IMR-90 (cell line): Measurements from ENCODE around the gene MAD2L2. TPM values are rescaled to one million over a fixed set of nuclear protein-coding genes. Genes with fewer than 3 reads are reported as not detected.

ENCODE experiments used
- ATAC-seq: fragments of 200-7000 bp; cut with Tn5 transposase; 2 replicates; pipeline ENCODE4 v1.9.1; 2020; ENCODE audit warnings: low read depth, mild to moderate bottlenecking, moderate library complexity
- BruUV-seq: library from RNA; stranded (reverse); fragments of 400-500 nt; replicated peaks from 2 replicates; lab custom pipeline; 2021; lab: Mats Ljungman, UMichigan
- CTCF ChIA-PET: fragments of 300-600 bp; formaldehyde crosslinking; extraction: SDS; loops from one replicate; lab custom pipeline; 2021; ENCODE audit warnings: antibody characterized with exemption; lab: Yijun Ruan, JAX
- POLR2A ChIA-PET: fragments of 300-600 bp; sonication (Branson Sonifier 250); formaldehyde crosslinking; loops from one replicate; lab custom pipeline; 2022; ENCODE audit warnings: antibody characterized with exemption; ENCODE audit not compliant: unreplicated experiment; lab: Charles Lee
- DNase-seq: peaks from one replicate; pipeline ENCODE4 v3.0.0; 2013
- H2AFZ ChIP-seq: replicated peaks from 2 replicates; pipeline ENCODE3; 2013; ENCODE audit warnings: low read length, mild to moderate bottlenecking; ENCODE audit not compliant: poor library complexity
- H2AK5ac ChIP-seq: 2 replicates; pipeline ENCODE4 v1.6.1; 2013; ENCODE audit warnings: low read depth, low read length, inconsistent platforms
- H2AK9ac ChIP-seq: replicated peaks from 2 replicates; pipeline ENCODE3; 2013; ENCODE audit warnings: mild to moderate bottlenecking, low read depth, low read length, moderate library complexity; ENCODE audit not compliant: poor library complexity
- H2BK120ac ChIP-seq: 2 replicates; pipeline ENCODE4 v1.6.1; 2013; ENCODE audit warnings: low read depth, low read length, inconsistent platforms
- H2BK15ac ChIP-seq: 3 replicates; pipeline ENCODE4 v1.6.1; 2013; ENCODE audit warnings: low read depth, low read length, inconsistent platforms
- H2BK20ac ChIP-seq: 2 replicates; pipeline ENCODE4 v1.6.1; 2013; ENCODE audit warnings: low read depth, mild to moderate bottlenecking, inconsistent platforms, low read length, moderate library complexity
- H2BK5ac ChIP-seq: 2 replicates; pipeline ENCODE4 v1.6.1; 2013; ENCODE audit warnings: mild to moderate bottlenecking, low read depth, low read length, inconsistent platforms; ENCODE audit not compliant: poor library complexity, severe bottlenecking
- H3K14ac ChIP-seq: replicated peaks from 2 replicates; pipeline ENCODE4 v1.6.1; 2013; ENCODE audit warnings: low read depth, low read length, inconsistent platforms
- H3K18ac ChIP-seq: 2 replicates; pipeline ENCODE4 v1.6.1; 2013; ENCODE audit warnings: low read depth, low read length, control low read depth
- H3K23ac ChIP-seq: 2 replicates; pipeline ENCODE4 v1.6.1; 2013; ENCODE audit warnings: low read depth, low read length, inconsistent platforms
- H3K27ac ChIP-seq: 2 replicates; pipeline ENCODE4 v1.5.1; 2013; ENCODE audit warnings: mild to moderate bottlenecking, control low read depth, low read length; ENCODE audit not compliant: insufficient read depth
- H3K27me3 ChIP-seq: 2 replicates; pipeline ENCODE4 v1.6.1; 2013; ENCODE audit warnings: low read length; ENCODE audit not compliant: control insufficient read depth, insufficient read depth
- H3K36me3 ChIP-seq: 2 replicates; pipeline ENCODE4 v1.6.1; 2013; ENCODE audit warnings: low read length, mixed read lengths; ENCODE audit not compliant: control insufficient read depth, insufficient read depth
- H3K4ac ChIP-seq: 2 replicates; pipeline ENCODE4 v1.6.1; 2013; ENCODE audit warnings: low read depth, low read length, inconsistent platforms
- H3K4me1 ChIP-seq: 2 replicates; pipeline ENCODE4 v1.6.1; 2013; ENCODE audit warnings: low read length, mixed read lengths; ENCODE audit not compliant: control insufficient read depth, insufficient read depth
- H3K4me2 ChIP-seq: 2 replicates; pipeline ENCODE4 v1.6.1; 2013; ENCODE audit warnings: low read depth, mild to moderate bottlenecking, control low read depth, low read length, moderate library complexity
- H3K4me3 ChIP-seq: 2 replicates; pipeline ENCODE4 v1.5.1; 2013; ENCODE audit warnings: low read depth, mild to moderate bottlenecking, control low read depth, low read length, moderate library complexity; ENCODE audit not compliant: insufficient read depth
- H3K56ac ChIP-seq: 2 replicates; pipeline ENCODE4 v1.6.1; 2013; ENCODE audit warnings: low read length, inconsistent platforms; ENCODE audit not compliant: insufficient read depth; ENCODE audit errors: extremely low read depth
- H3K79me1 ChIP-seq, 2 experiments: 2 replicates each; pipeline ENCODE4 v1.6.1; 2013; ENCODE audit warnings: low read length in 2 of 2, inconsistent platforms in 1 of 2, low read depth in 1 of 2
- H3K9ac ChIP-seq: 2 replicates; pipeline ENCODE4 v1.6.1; 2013; ENCODE audit warnings: low read depth, low read length, control low read depth
- H3K9me1 ChIP-seq: 2 replicates; pipeline ENCODE4 v1.6.1; 2013; ENCODE audit warnings: low read length, inconsistent platforms; ENCODE audit not compliant: insufficient read depth
- H3K9me3 ChIP-seq: 2 replicates; pipeline ENCODE4 v1.6.1; 2013; ENCODE audit warnings: low read length; ENCODE audit not compliant: control insufficient read depth, insufficient read depth
- H4K20me1 ChIP-seq: 2 replicates; pipeline ENCODE4 v1.6.1; 2013; ENCODE audit warnings: low read length, inconsistent platforms; ENCODE audit not compliant: insufficient read depth
- H4K5ac ChIP-seq: 2 replicates; pipeline ENCODE4 v1.6.1; 2013; ENCODE audit warnings: mild to moderate bottlenecking, low read depth, low read length, control low read depth
- H4K8ac ChIP-seq, 2 experiments: 2 replicates each; pipeline ENCODE4 v1.6.1; 2013; ENCODE audit warnings: low read depth in 2 of 2, low read length in 2 of 2, control low read depth in 1 of 2, inconsistent platforms in 1 of 2
- H4K91ac ChIP-seq: 2 replicates; pipeline ENCODE4 v1.6.1; 2013; ENCODE audit warnings: low read depth, low read length, inconsistent platforms; ENCODE audit not compliant: insufficient read depth
- BHLHE40 ChIP-seq: fragments of 150-350 bp; IDR thresholded peaks from 2 replicates; pipeline ENCODE4 v1.6.1; 2016; ENCODE audit warnings: mild to moderate bottlenecking, low read depth, low read length
- CEBPB ChIP-seq: IDR thresholded peaks from 2 replicates; pipeline ENCODE4 v1.6.1; 2012; ENCODE audit warnings: low read depth, low read length, improper control_type of control experiment
- CHD1 ChIP-seq: IDR thresholded peaks from 2 replicates; pipeline ENCODE4 v1.6.1; 2012; ENCODE audit warnings: low read depth, low read length, improper control_type of control experiment
- CTCF ChIP-seq: conservative IDR thresholded peaks from 2 replicates; pipeline ENCODE4 v1.5.1; 2012; ENCODE audit warnings: mild to moderate bottlenecking, low read depth, low read length, improper control_type of control experiment
- FOS ChIP-seq: fragments of 150-350 bp; IDR thresholded peaks from 2 replicates; pipeline ENCODE4 v1.6.1; 2016; ENCODE audit warnings: low read depth, low read length
- MAFK ChIP-seq: IDR thresholded peaks from 2 replicates; pipeline ENCODE4 v1.6.1; 2012; ENCODE audit warnings: low read depth, low read length, improper control_type of control experiment
- MAZ ChIP-seq: IDR thresholded peaks from 2 replicates; pipeline ENCODE4 v1.6.1; 2012; ENCODE audit warnings: low read depth, mild to moderate bottlenecking, low read length, improper control_type of control experiment, moderate library complexity, borderline replicate concordance
- MXI1 ChIP-seq: IDR thresholded peaks from 2 replicates; pipeline ENCODE4 v1.6.1; 2012; ENCODE audit warnings: low read depth, mild to moderate bottlenecking, low read length, moderate library complexity, borderline replicate concordance
- NFE2L2 ChIP-seq: fragments of 150-350 bp; IDR thresholded peaks from 2 replicates; pipeline ENCODE4 v1.6.1; 2016; ENCODE audit warnings: low read depth, mild to moderate bottlenecking, low read length
- POLR2A ChIP-seq: IDR thresholded peaks from 2 replicates; pipeline ENCODE4 v1.6.1; 2012; ENCODE audit warnings: mild to moderate bottlenecking, low read depth, low read length
- RAD21 ChIP-seq: IDR thresholded peaks from 2 replicates; pipeline ENCODE4 v1.6.1; 2012; ENCODE audit warnings: low read length, improper control_type of control experiment
- RCOR1 ChIP-seq: IDR thresholded peaks from 2 replicates; pipeline ENCODE4 v1.6.1; 2012; ENCODE audit warnings: mild to moderate bottlenecking, low read length, improper control_type of control experiment; ENCODE audit not compliant: insufficient replicate concordance
- RFX5 ChIP-seq: IDR thresholded peaks from 2 replicates; pipeline ENCODE4 v1.8.0; 2012; ENCODE audit warnings: low read depth, mild to moderate bottlenecking, low read length, moderate library complexity
- SMC3 ChIP-seq: fragments of 150-350 bp; IDR thresholded peaks from 2 replicates; pipeline ENCODE4 v1.6.1; 2016; ENCODE audit warnings: low read depth, mild to moderate bottlenecking, antibody characterized with exemption, low read length, moderate library complexity
- WGBS, 2 experiments: methylation state at CpG; one replicate each; pipeline versions ENCODE4 v1.1.5 to v1.1.7; 2013; ENCODE audit warnings: missing lambda C conversion rate in 2 of 2; ENCODE audit not compliant: insufficient read length in 1 of 2; ENCODE audit errors: extremely low coverage in 2 of 2; 5-methylcytosine and 5-hydroxymethylcytosine counted together
- dilution Hi-C: fragments of 300-500 bp; cut with HindIII; formaldehyde crosslinking; loops from one replicate; pipeline ENCODE4 v1.14.3; 2018; ENCODE audit warnings: low sequenced_read_pairs; ENCODE audit not compliant: unreplicated experiment
- in situ Hi-C: fragments of 300-500 bp; cut with MboI; formaldehyde crosslinking; loops from 3 replicates; pipeline ENCODE4 v1.14.3; 2019; ENCODE audit warnings: low sequenced_read_pairs, inconsistent platforms, mixed read lengths
- intact Hi-C: fragments of 100-400 bp; cut with micrococcal nuclease; formaldehyde crosslinking; loops from 2 replicates; pipeline ENCODE4 v1.10.0; 2022
- polyA plus RNA-seq, 3 experiments: library from polyadenylated mRNA; depleted of rRNA; stranded (reverse); fragments of >200 nt; gene quantifications; 2 replicates each; pipeline ENCODE4 v1.2.3, GENCODE V29; 2012; ENCODE audit warnings: low replicate concordance in 1 of 3
- total RNA-seq: library from RNA; depleted of rRNA; stranded (reverse); fragments of >200 nt; gene quantifications from 2 replicates; pipeline ENCODE4 v1.2.3, GENCODE V29; 2012
- TF ChIP-seq, protein P1 (sequence below): fragments of 150-350 bp; IDR thresholded peaks from 2 replicates; pipeline ENCODE4 v1.6.1; 2017; ENCODE audit warnings: mild to moderate bottlenecking, antibody characterized with exemption, low read length, low read depth
- TF ChIP-seq, protein P2 (sequence below): fragments of 150-350 bp; IDR thresholded peaks from 2 replicates; pipeline ENCODE4 v1.6.1; 2016; ENCODE audit warnings: low read depth, mild to moderate bottlenecking, low read length, moderate library complexity, borderline replicate concordance

Gene MAD2L2
- total and polyA plus RNA-seq, 2 of the 4 experiments (the other 2 are of a cell fraction), result 44.6 to 70.9 TPM

DNA sequence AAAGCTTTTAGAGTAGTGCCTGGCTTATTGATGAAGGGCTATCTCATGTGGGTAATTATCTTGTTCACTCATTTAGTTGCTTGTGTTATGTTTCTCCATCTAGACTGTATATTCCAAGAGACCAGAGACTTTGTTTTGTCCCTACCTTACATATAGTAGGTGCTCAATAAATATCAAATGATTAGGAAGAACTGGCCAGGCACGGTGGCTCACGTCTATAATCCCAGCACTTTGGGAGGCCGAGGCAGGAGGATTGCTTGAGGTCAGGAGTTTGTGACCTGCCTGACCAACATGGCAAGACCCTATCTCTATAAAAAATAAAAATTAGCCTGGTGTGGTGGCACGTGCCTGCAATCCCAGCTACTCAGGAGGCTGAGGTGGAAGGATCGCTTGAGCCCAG lies 35.7 kb downstream of the MAD2L2 start:
- no peak overlapping the region for H3K14ac ChIP-seq
- no peak overlapping the region for H2AK5ac ChIP-seq
- H3K9me3 ChIP-seq, result no peaks in the 10 kb centered on the region
- DNase-seq (no peak), ATAC-seq (no peak)
- no peak for TF ChIP-seq RCOR1
- no peak for TF ChIP-seq CTCF
- no peak for TF ChIP-seq POLR2A
- no peak for TF ChIP-seq NFE2L2
- no peak for TF ChIP-seq RFX5
- TF ChIP-seq CEBPB, result no peak
- TF ChIP-seq MAFK, result no peak
- TF ChIP-seq MXI1, result no peak
- no peak for TF ChIP-seq SMC3
- TF ChIP-seq BHLHE40, result no peak
- TF ChIP-seq, protein P1, sequence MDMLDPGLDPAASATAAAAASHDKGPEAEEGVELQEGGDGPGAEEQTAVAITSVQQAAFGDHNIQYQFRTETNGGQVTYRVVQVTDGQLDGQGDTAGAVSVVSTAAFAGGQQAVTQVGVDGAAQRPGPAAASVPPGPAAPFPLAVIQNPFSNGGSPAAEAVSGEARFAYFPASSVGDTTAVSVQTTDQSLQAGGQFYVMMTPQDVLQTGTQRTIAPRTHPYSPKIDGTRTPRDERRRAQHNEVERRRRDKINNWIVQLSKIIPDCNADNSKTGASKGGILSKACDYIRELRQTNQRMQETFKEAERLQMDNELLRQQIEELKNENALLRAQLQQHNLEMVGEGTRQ, result no peak
- no peak for TF ChIP-seq FOS
- TF ChIP-seq MAZ, result no peak
- TF ChIP-seq CHD1, result no peak
- no peak for TF ChIP-seq RAD21
- TF ChIP-seq, protein P2, sequence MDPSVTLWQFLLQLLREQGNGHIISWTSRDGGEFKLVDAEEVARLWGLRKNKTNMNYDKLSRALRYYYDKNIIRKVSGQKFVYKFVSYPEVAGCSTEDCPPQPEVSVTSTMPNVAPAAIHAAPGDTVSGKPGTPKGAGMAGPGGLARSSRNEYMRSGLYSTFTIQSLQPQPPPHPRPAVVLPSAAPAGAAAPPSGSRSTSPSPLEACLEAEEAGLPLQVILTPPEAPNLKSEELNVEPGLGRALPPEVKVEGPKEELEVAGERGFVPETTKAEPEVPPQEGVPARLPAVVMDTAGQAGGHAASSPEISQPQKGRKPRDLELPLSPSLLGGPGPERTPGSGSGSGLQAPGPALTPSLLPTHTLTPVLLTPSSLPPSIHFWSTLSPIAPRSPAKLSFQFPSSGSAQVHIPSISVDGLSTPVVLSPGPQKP, result no peak
- no peak overlapping the region for H3K27ac ChIP-seq
- no peak overlapping the region for H3K18ac ChIP-seq
- no peak overlapping the region for H2AFZ ChIP-seq
- ChIA-PET POLR2A (no interaction called here), CTCF (interaction anchor here (0.5 to 1.3 kb wide), 7 partner anchors 9 to 607 kb away, joined by 3 to 11 read pairs (median 4); partner anchors contain the start of genes FBXO2 and FBXO44)
- no peak overlapping the region for H3K9ac ChIP-seq
- no peak overlapping the region for H3K4ac ChIP-seq
- H3K79me1 ChIP-seq, result no peaks in the 10 kb centered on the region
- no peak overlapping the region for H2AK9ac ChIP-seq
- no peak overlapping the region for H2BK120ac ChIP-seq
- no peaks in the 10 kb centered on the region for H3K36me3 ChIP-seq
- intact Hi-C loops, result loop anchor here (1.0 kb wide), 1 partner anchor 608 kb away; no protein-coding TSS in a partner anchor
- H3K4me3 ChIP-seq, result no peak overlapping the region
- no peak overlapping the region for H4K5ac ChIP-seq
- BruUV-seq, result no TSS peak
- dilution Hi-C loops, result no loop called here
- WGBS, 2 experiments, result no CpG with 5 or more reads among the region's 5 CpGs
- in situ Hi-C loops, result loop anchor here (10.0 kb wide), 1 partner anchor 610 kb away; no protein-coding TSS in a partner anchor
- no peak overlapping the region for H4K8ac ChIP-seq
- H2BK15ac ChIP-seq, result no peak overlapping the region
- no peak overlapping the region for H2BK5ac ChIP-seq
- H3K4me2 ChIP-seq, result no peak overlapping the region
- H3K9me1 ChIP-seq, result no peaks in the 10 kb centered on the region
- no peak overlapping the region for H3K23ac ChIP-seq
- H4K91ac ChIP-seq, result no peak overlapping the region
- H3K56ac ChIP-seq, result no peak overlapping the region
- H3K27me3 ChIP-seq, result peaks cover 19% of the 10 kb centered on the region
- no peaks in the 10 kb centered on the region; the same call in 1 of the 2 replicates for H3K4me1 ChIP-seq
- no peak overlapping the region for H2BK20ac ChIP-seq
- H4K20me1 ChIP-seq, result no peaks in the 10 kb centered on the region; the same call in 1 of the 2 replicates
